Activated CD4-positive, alpha-beta T cell treated with anti-CD3 and anti-CD28 coated beads, Interleukin-10, Interleukin-2, amounts not matched to agents 100 ng/mL and 50 ng/mL, durations not matched to agents 16 hours and 8 hours (primary cell): Measurements from ENCODE around the gene RBM5.

Source experiments
- DNase-seq: peaks from one replicate; pipeline ENCODE4 v3.0.0-alpha.2; 2020

Gene RBM5

GRCh38 chr3:50122071-50122470 lies 33.4 kb downstream of the RBM5 start:
- no peak for DNase-seq

GRCh38 chr3:50122661-50123391 lies 34.1 kb downstream of the RBM5 start:
- DNase-seq = no peak

- DNase-seq = no peak
Measured at GRCh38 chr3:50123394-50124051, 34.8 kb downstream of the RBM5 start.

GRCh38 chr3:50124052-50124799 lies 35.5 kb downstream of the RBM5 start:
- DNase-seq = no peak

- DNase-seq = no peak
Measured at GRCh38 chr3:50124800-50125178, 36.1 kb downstream of the RBM5 start.

GRCh38 chr3:50125541-50126286 lies 37.0 kb downstream of the RBM5 start:
- no peak for DNase-seq

GRCh38 chr3:50126287-50127211 lies 37.8 kb downstream of the RBM5 start:
- no peak for DNase-seq

- no peak for DNase-seq
Measured at GRCh38 chr3:50127251-50127691, 38.6 kb downstream of the RBM5 start.

- DNase-seq = no peak
Measured at GRCh38 chr3:50128001-50128400, 39.3 kb downstream of the RBM5 start.

- DNase-seq = no peak
Measured at GRCh38 chr3:50130436-50130835, 41.7 kb downstream of the RBM5 start.

- no peak for DNase-seq
Measured at GRCh38 chr3:50132421-50133282, 43.9 kb downstream of the RBM5 start.

- DNase-seq = no peak
Measured at GRCh38 chr3:50133283-50133615, 44.5 kb downstream of the RBM5 start.

GRCh38 chr3:50134367-50134766 lies 45.6 kb downstream of the RBM5 start:
- no peak for DNase-seq

- DNase-seq = no peak
Measured at GRCh38 chr3:50135964-50136363, 47.2 kb downstream of the RBM5 start.

- DNase-seq = no peak
Measured at GRCh38 chr3:50136714-50137405, 48.1 kb downstream of the RBM5 start.

GRCh38 chr3:50137531-50137930 lies 48.8 kb downstream of the RBM5 start:
- DNase-seq = no peak

- no peak for DNase-seq
Measured at GRCh38 chr3:50138266-50139200, 49.8 kb downstream of the RBM5 start.

GRCh38 chr3:50139308-50139707 lies 50.6 kb downstream of the RBM5 start:
- no peak for DNase-seq

GRCh38 chr3:50139718-50140423 lies 51.2 kb downstream of the RBM5 start:
- no peak for DNase-seq
